ENCODE results near the gene C8G. TPM values are rescaled to one million over a fixed set of nuclear protein-coding genes. Genes with fewer than 3 reads are reported as not detected.

Gene C8G
- total and polyA plus RNA-seq, 2 of the 13 experiments (the other 11 are each of a cell fraction or from before 2014, with no cell fraction given): 4.9 to 12.8 TPM

DNA sequence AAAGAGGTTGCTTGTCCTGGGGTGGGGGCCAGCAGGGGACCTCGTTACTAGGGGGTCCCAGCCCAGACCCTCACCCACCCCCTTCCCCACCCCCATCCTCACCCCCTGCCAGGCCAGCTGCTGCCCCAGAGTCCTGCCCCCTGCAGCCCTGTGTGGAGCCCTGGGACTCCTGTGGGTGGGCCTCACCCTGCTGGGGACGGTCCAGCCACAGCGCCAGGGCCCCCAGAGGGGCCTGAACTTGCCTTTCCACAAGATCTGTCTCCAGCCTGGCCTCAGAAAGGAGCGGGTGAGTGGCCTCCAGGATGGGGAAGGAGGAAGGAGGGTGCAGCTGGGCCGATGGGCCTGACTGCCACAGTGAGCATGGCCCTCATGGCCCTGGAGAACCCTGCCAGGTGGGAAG is 24.7 kb downstream of the C8G start:
- Histone ChIP-seq H3K27me3 (ENCODE audit: control insufficient read depth in 1 of 2, insufficient read depth in 2 of 2, low read length in 2 of 2) (peaks cover 24 to 69% of the 10 kb centered on the region in 2 experiments), H3K9ac (ENCODE audit: insufficient read depth, low read depth, low read length) (no peak overlapping the region), H3K36me3 (replicated peaks in 1 of 2; ENCODE audit: control insufficient read depth in 1 of 2, insufficient read depth in 2 of 2, low read length in 2 of 2) (no peaks in the 10 kb centered on the region), H3K27ac (ENCODE audit: extremely low read length, insufficient read depth, low read length) (no peak overlapping the region), H2AFZ (ENCODE audit: low read length) (no peak overlapping the region), H3K9me3 (ENCODE audit: low read length) (no peaks in the 10 kb centered on the region), H3K4me3 (replicated peaks in 1 of 3; ENCODE audit: insufficient read depth in 1 of 3, low read depth in 2 of 3, low read length in 3 of 3) (no peak overlapping the region), H3K4me2 (ENCODE audit: low read depth, low read length) (no peak overlapping the region), H4K20me1 (ENCODE audit: insufficient read depth, low read length) (no peaks in the 10 kb centered on the region), H3K4me1 (ENCODE audit: insufficient read depth, low read length) (peaks cover 49% of the 10 kb centered on the region), H3K79me2 (ENCODE audit: insufficient read depth, low read length) (no peaks in the 10 kb centered on the region)
- in situ Hi-C loops (cut with HindIII; ENCODE audit: extremely low pct_ligation_motif_present, low pct_unique_long_range_greater_than_20kb) (no loop called here), intact Hi-C loops (cut with micrococcal nuclease; ENCODE audit: unreplicated experiment) (loop anchor here (2.0 kb wide), 1 partner anchor 21 kb away; no protein-coding TSS in a partner anchor)
- no peak for DNase-seq (ENCODE audit: low spot score)
- ChIA-PET POLR2A (interaction anchor here (1.2 kb wide), 1 partner anchor 22 kb away, joined by 5 read pairs; no protein-coding TSS in a partner anchor), CTCF (ENCODE audit: low intra/inter-chr PET ratio, low total read pairs) (no interaction called here)
- no TSS peak for BruUV-seq (replicated peaks)
- no peak for FAIRE-seq
- 7% methylated on average over 3 of the region's 5 CpGs for WGBS (ENCODE audit: low lambda C conversion rate)
- no peak for ATAC-seq
- no peak for TF ChIP-seq RXRA (CRISPR knock-in tag; IDR thresholded peaks at IDR 0.05)
- TF ChIP-seq, protein P1, sequence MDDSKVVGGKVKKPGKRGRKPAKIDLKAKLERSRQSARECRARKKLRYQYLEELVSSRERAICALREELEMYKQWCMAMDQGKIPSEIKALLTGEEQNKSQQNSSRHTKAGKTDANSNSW (CRISPR knock-in tag; IDR thresholded peaks at IDR 0.05; ENCODE audit: borderline replicate concordance): no peak
- TF ChIP-seq, protein P2, sequence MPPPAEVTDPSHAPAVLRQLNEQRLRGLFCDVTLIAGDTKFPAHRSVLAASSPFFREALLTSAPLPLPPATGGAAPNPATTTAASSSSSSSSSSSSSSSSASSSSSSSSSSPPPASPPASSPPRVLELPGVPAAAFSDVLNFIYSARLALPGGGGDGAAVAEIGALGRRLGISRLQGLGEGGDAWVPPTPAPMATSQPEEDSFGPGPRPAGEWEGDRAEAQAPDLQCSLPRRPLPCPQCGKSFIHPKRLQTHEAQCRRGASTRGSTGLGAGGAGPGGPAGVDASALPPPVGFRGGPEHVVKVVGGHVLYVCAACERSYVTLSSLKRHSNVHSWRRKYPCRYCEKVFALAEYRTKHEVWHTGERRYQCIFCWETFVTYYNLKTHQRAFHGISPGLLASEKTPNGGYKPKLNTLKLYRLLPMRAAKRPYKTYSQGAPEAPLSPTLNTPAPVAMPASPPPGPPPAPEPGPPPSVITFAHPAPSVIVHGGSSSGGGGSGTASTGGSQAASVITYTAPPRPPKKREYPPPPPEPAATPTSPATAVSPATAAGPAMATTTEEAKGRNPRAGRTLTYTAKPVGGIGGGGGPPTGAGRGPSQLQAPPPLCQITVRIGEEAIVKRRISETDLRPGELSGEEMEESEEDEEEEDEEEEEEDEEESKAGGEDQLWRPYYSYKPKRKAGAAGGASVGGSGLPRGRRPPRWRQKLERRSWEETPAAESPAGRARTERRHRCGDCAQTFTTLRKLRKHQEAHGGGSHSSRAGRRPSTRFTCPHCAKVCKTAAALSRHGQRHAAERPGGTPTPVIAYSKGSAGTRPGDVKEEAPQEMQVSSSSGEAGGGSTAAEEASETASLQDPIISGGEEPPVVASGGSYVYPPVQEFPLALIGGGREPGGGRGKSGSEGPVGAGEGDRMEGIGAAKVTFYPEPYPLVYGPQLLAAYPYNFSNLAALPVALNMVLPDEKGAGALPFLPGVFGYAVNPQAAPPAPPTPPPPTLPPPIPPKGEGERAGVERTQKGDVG (CRISPR knock-in tag; IDR thresholded peaks at IDR 0.05; ENCODE audit: borderline replicate concordance): no peak
- no peak for TF ChIP-seq SIX1 (CRISPR knock-in tag; IDR thresholded peaks at IDR 0.05; ENCODE audit: borderline replicate concordance)
- no peak for TF ChIP-seq MYNN (CRISPR knock-in tag; IDR thresholded peaks at IDR 0.05; ENCODE audit: low read depth)
- no peak for TF ChIP-seq ELF3 (CRISPR knock-in tag; IDR thresholded peaks at IDR 0.05)
- TF ChIP-seq RCOR2 (CRISPR knock-in tag; IDR thresholded peaks at IDR 0.05): no peak
- no peak for TF ChIP-seq ZNF749 (CRISPR knock-in tag; IDR thresholded peaks at IDR 0.05; ENCODE audit: borderline replicate concordance)
- no peak for TF ChIP-seq IKZF1 (IDR thresholded peaks at IDR 0.05)
- TF ChIP-seq, protein P3, sequence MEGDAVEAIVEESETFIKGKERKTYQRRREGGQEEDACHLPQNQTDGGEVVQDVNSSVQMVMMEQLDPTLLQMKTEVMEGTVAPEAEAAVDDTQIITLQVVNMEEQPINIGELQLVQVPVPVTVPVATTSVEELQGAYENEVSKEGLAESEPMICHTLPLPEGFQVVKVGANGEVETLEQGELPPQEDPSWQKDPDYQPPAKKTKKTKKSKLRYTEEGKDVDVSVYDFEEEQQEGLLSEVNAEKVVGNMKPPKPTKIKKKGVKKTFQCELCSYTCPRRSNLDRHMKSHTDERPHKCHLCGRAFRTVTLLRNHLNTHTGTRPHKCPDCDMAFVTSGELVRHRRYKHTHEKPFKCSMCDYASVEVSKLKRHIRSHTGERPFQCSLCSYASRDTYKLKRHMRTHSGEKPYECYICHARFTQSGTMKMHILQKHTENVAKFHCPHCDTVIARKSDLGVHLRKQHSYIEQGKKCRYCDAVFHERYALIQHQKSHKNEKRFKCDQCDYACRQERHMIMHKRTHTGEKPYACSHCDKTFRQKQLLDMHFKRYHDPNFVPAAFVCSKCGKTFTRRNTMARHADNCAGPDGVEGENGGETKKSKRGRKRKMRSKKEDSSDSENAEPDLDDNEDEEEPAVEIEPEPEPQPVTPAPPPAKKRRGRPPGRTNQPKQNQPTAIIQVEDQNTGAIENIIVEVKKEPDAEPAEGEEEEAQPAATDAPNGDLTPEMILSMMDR (CRISPR knock-in tag; IDR thresholded peaks at IDR 0.05): no peak
- TF ChIP-seq, protein P4, sequence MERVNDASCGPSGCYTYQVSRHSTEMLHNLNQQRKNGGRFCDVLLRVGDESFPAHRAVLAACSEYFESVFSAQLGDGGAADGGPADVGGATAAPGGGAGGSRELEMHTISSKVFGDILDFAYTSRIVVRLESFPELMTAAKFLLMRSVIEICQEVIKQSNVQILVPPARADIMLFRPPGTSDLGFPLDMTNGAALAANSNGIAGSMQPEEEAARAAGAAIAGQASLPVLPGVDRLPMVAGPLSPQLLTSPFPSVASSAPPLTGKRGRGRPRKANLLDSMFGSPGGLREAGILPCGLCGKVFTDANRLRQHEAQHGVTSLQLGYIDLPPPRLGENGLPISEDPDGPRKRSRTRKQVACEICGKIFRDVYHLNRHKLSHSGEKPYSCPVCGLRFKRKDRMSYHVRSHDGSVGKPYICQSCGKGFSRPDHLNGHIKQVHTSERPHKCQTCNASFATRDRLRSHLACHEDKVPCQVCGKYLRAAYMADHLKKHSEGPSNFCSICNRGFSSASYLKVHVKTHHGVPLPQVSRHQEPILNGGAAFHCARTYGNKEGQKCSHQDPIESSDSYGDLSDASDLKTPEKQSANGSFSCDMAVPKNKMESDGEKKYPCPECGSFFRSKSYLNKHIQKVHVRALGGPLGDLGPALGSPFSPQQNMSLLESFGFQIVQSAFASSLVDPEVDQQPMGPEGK (CRISPR knock-in tag; IDR thresholded peaks at IDR 0.05): no peak
- TF ChIP-seq, protein P5, sequence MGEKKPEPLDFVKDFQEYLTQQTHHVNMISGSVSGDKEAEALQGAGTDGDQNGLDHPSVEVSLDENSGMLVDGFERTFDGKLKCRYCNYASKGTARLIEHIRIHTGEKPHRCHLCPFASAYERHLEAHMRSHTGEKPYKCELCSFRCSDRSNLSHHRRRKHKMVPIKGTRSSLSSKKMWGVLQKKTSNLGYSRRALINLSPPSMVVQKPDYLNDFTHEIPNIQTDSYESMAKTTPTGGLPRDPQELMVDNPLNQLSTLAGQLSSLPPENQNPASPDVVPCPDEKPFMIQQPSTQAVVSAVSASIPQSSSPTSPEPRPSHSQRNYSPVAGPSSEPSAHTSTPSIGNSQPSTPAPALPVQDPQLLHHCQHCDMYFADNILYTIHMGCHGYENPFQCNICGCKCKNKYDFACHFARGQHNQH (CRISPR knock-in tag; IDR thresholded peaks at IDR 0.05): no peak
- TF ChIP-seq ZNF331 (CRISPR knock-in tag; IDR thresholded peaks at IDR 0.05): no peak
- TF ChIP-seq PHF20 (CRISPR knock-in tag; IDR thresholded peaks at IDR 0.05): no peak
- no peak for TF ChIP-seq TBL1XR1 (IDR thresholded peaks at IDR 0.05; ENCODE audit: borderline replicate concordance, low read length, partially characterized antibody)
- TF ChIP-seq PAX8 (CRISPR knock-in tag; IDR thresholded peaks at IDR 0.05; ENCODE audit: borderline replicate concordance): no peak
- no peak for TF ChIP-seq AGO2 (optimal IDR thresholded peaks at IDR 0.05; ENCODE audit: low read depth, low read length)
- no peak for TF ChIP-seq RBAK (CRISPR knock-in tag; IDR thresholded peaks at IDR 0.05)
